ENCODE results near the gene AXIN2. TPM values are rescaled to one million over a fixed set of nuclear protein-coding genes. Genes with fewer than 3 reads are reported as not detected.

AXIN2 gene
- polyA plus RNA-seq, 3 donors = 0.10 TPM; not detected in 2

DNA sequence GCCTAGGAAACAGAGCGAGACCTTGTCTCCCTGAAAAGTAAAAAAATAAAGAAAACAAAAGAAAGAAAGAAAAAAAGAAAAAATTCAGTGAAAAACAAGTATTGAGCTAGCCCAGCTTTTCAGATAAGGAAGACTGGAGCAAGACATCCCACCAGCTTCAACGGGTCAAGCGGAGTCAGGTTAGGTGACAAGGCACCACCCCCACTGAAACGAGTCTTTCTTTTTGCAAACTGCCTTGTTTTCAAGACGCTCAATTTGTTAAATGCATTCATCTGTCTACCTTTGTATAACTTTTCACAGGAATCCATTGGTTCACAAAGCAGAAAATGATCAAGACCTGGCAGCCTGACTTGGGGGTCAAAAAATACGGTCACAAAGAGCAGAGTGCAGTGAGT is 10.7 kb upstream of the AXIN2 start:
- H3K9me3 ChIP-seq (replicated peaks in 1 of 2; ENCODE audit: control insufficient read depth in 1 of 2, insufficient read depth in 1 of 2, low read length in 2 of 2) = peaks cover 0 to 5% of the 10 kb centered on the region in 2 donors
- H3K4me3 Mint-ChIP-seq = no peak overlapping the region
- no peaks in the 10 kb centered on the region for H3K4me1 Mint-ChIP-seq
- H3K36me3 Mint-ChIP-seq = no peaks in the 10 kb centered on the region
- no peaks in the 10 kb centered on the region for H3K79me2 ChIP-seq (ENCODE audit: insufficient read depth, low read length)
- H3K27ac ChIP-seq (ENCODE audit: low read depth in 1 of 2, low read length in 2 of 2) = no peak overlapping the region
- H3K9ac ChIP-seq (ENCODE audit: insufficient read depth, low read length, poor library complexity, severe bottlenecking) = no peak overlapping the region
- DNase-seq = no peak
- H3K27me3 Mint-ChIP-seq (ENCODE audit: low read depth in 3 of 3) = peaks cover 2 to 29% (median 16%) of the 10 kb centered on the region in 3 donors
- peaks cover 0 to 9% (median 5%) of the 10 kb centered on the region in 7 donors for H3K9me3 Mint-ChIP-seq
- no peaks in the 10 kb centered on the region for H4K20me1 ChIP-seq (ENCODE audit: insufficient read depth, low read length)
- intact Hi-C loops (cut with micrococcal nuclease) = no loop called here
- H3K4me1 ChIP-seq (ENCODE audit: control insufficient read depth in 1 of 2, insufficient read depth in 2 of 2, low read length in 2 of 2) = no peaks in the 10 kb centered on the region
- no peaks in the 10 kb centered on the region for H3K36me3 ChIP-seq (replicated peaks in 1 of 2; ENCODE audit: control insufficient read depth in 1 of 2, insufficient read depth in 2 of 2, low read length in 2 of 2)
- H3K27ac Mint-ChIP-seq = peak overlapping the region in 1 of 7 donors; percentile 85
- no peak overlapping the region for H3K4me2 ChIP-seq (replicated peaks; ENCODE audit: extremely low read depth, low read length, poor library complexity, severe bottlenecking)
- WGBS (ENCODE audit: insufficient coverage) = 50% methylated on average over 4 of the region's 6 CpGs
- H2AFZ ChIP-seq (ENCODE audit: insufficient read depth, low read depth, low read length, poor library complexity, severe bottlenecking) = no peak overlapping the region
- H3K27me3 ChIP-seq (ENCODE audit: control insufficient read depth in 2 of 2, insufficient read depth in 2 of 2, low read length in 2 of 2) = no peaks in the 10 kb centered on the region
- no peak overlapping the region for H3K4me3 ChIP-seq (replicated peaks in 1 of 3; ENCODE audit: low read depth in 2 of 3, low read length in 3 of 3)
- TF ChIP-seq, protein P1, sequence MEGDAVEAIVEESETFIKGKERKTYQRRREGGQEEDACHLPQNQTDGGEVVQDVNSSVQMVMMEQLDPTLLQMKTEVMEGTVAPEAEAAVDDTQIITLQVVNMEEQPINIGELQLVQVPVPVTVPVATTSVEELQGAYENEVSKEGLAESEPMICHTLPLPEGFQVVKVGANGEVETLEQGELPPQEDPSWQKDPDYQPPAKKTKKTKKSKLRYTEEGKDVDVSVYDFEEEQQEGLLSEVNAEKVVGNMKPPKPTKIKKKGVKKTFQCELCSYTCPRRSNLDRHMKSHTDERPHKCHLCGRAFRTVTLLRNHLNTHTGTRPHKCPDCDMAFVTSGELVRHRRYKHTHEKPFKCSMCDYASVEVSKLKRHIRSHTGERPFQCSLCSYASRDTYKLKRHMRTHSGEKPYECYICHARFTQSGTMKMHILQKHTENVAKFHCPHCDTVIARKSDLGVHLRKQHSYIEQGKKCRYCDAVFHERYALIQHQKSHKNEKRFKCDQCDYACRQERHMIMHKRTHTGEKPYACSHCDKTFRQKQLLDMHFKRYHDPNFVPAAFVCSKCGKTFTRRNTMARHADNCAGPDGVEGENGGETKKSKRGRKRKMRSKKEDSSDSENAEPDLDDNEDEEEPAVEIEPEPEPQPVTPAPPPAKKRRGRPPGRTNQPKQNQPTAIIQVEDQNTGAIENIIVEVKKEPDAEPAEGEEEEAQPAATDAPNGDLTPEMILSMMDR (IDR thresholded peaks at IDR 0.05) = no peak

DNA sequence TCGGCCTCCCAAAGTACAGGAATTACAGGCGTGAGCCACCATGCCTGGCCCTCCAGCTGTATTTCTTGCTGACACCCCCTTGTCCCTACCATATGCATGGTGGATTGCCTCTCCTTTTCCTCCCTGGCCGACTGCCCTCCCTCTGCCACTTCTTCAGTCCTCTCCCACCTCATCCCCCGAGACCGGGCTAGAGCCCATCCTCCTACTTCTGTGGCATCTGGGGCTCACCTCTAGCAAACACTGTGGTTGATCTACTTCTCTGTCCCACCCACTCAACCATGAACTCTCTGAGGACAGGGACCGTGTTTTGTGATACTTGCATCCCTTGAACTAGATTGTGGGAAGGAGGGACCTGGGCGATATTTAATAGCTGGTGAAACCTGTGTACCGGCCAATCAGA is 7.5 kb upstream of the AXIN2 start:
- H3K27me3 Mint-ChIP-seq (ENCODE audit: low read depth in 3 of 3) = peaks cover 6 to 47% (median 26%) of the 10 kb centered on the region in 3 donors
- Histone ChIP-seq H3K4me3 (replicated peaks in 1 of 3; ENCODE audit: low read depth in 2 of 3, low read length in 3 of 3) (no peak overlapping the region), H3K9ac (ENCODE audit: insufficient read depth, low read length, poor library complexity, severe bottlenecking) (no peak overlapping the region), H3K27me3 (ENCODE audit: control insufficient read depth in 2 of 2, insufficient read depth in 2 of 2, low read length in 2 of 2) (peaks cover 0 to 4% of the 10 kb centered on the region in 2 donors), H3K4me1 (ENCODE audit: control insufficient read depth in 1 of 2, insufficient read depth in 2 of 2, low read length in 2 of 2) (no peaks in the 10 kb centered on the region), H3K9me3 (replicated peaks in 1 of 2; ENCODE audit: control insufficient read depth in 1 of 2, insufficient read depth in 1 of 2, low read length in 2 of 2) (no peaks in the 10 kb centered on the region), H2AFZ (ENCODE audit: insufficient read depth, low read depth, low read length, poor library complexity, severe bottlenecking) (no peak overlapping the region), H3K27ac (ENCODE audit: low read depth in 1 of 2, low read length in 2 of 2) (no peak overlapping the region), H3K36me3 (replicated peaks in 1 of 2; ENCODE audit: control insufficient read depth in 1 of 2, insufficient read depth in 2 of 2, low read length in 2 of 2) (no peaks in the 10 kb centered on the region), H4K20me1 (ENCODE audit: insufficient read depth, low read length) (no peaks in the 10 kb centered on the region), H3K79me2 (ENCODE audit: insufficient read depth, low read length) (no peaks in the 10 kb centered on the region), H3K4me2 (replicated peaks; ENCODE audit: extremely low read depth, low read length, poor library complexity, severe bottlenecking) (no peak overlapping the region)
- WGBS (ENCODE audit: insufficient coverage) = 92% methylated on average over 7 of the region's 8 CpGs
- H3K4me1 Mint-ChIP-seq = no peaks in the 10 kb centered on the region
- peaks cover 0 to 3% (median 0%) of the 10 kb centered on the region in 7 donors for H3K9me3 Mint-ChIP-seq
- no peaks in the 10 kb centered on the region for H3K36me3 Mint-ChIP-seq
- H3K27ac Mint-ChIP-seq = no peak overlapping the region
- DNase-seq = no peak
- TF ChIP-seq, protein P1 (IDR thresholded peaks at IDR 0.05) = no peak
- intact Hi-C loops (cut with micrococcal nuclease) = no loop called here
- no peak overlapping the region for H3K4me3 Mint-ChIP-seq
